Measurements from ENCODE around the gene DBET.
"Not testable (repeated sequence)": the region's sequence is repeated elsewhere in the genome, so short reads cannot be mapped to it uniquely, and the experiment has no call there.

Gene DBET

GRCh38 chr4:190106611-190107480 lies 42.5 kb downstream of the DBET start:
- H3K27ac Mint-ChIP-seq; H3K4me1 Mint-ChIP-seq (ENCODE audit: low read depth); H3K4me3 Mint-ChIP-seq; H3K27me3 Mint-ChIP-seq; H3K9me3 Mint-ChIP-seq; DNase-seq; H3K36me3 Mint-ChIP-seq (ENCODE audit: low read depth): not testable (repeated sequence)

GRCh38 chr4:190107766-190108485 lies 43.6 kb downstream of the DBET start:
- not testable (repeated sequence) for H3K4me3 Mint-ChIP-seq; H3K4me1 Mint-ChIP-seq (ENCODE audit: low read depth); H3K27me3 Mint-ChIP-seq; H3K36me3 Mint-ChIP-seq (ENCODE audit: low read depth); H3K9me3 Mint-ChIP-seq; H3K27ac Mint-ChIP-seq; DNase-seq

GRCh38 chr4:190108756-190109155 lies 44.5 kb downstream of the DBET start:
- H3K4me3 Mint-ChIP-seq: not testable (repeated sequence)

GRCh38 chr4:190109390-190110011 lies 45.2 kb downstream of the DBET start:
- H3K27me3 Mint-ChIP-seq; DNase-seq; H3K36me3 Mint-ChIP-seq (ENCODE audit: low read depth); H3K9me3 Mint-ChIP-seq; H3K4me1 Mint-ChIP-seq (ENCODE audit: low read depth); H3K27ac Mint-ChIP-seq; H3K4me3 Mint-ChIP-seq: not testable (repeated sequence)

More at GRCh38 chr4:190108756-190109155, 44.5 kb downstream of the DBET start:
- not testable (repeated sequence) for H3K27ac Mint-ChIP-seq; H3K9me3 Mint-ChIP-seq; H3K27me3 Mint-ChIP-seq; H3K36me3 Mint-ChIP-seq (ENCODE audit: low read depth); DNase-seq; H3K4me1 Mint-ChIP-seq (ENCODE audit: low read depth)

- not testable (repeated sequence) for H3K9me3 Mint-ChIP-seq; H3K27ac Mint-ChIP-seq; DNase-seq; H3K4me1 Mint-ChIP-seq (ENCODE audit: low read depth); H3K36me3 Mint-ChIP-seq (ENCODE audit: low read depth); H3K4me3 Mint-ChIP-seq; H3K27me3 Mint-ChIP-seq
Observed at GRCh38 chr4:190110033-190110432, 45.7 kb downstream of the DBET start.

GRCh38 chr4:190110570-190111295 lies 46.4 kb downstream of the DBET start:
- H3K27me3 Mint-ChIP-seq; H3K36me3 Mint-ChIP-seq (ENCODE audit: low read depth); DNase-seq; H3K9me3 Mint-ChIP-seq; H3K27ac Mint-ChIP-seq; H3K4me3 Mint-ChIP-seq; H3K4me1 Mint-ChIP-seq (ENCODE audit: low read depth): not testable (repeated sequence)

- H3K27ac Mint-ChIP-seq; H3K27me3 Mint-ChIP-seq; H3K4me3 Mint-ChIP-seq; H3K9me3 Mint-ChIP-seq; H3K4me1 Mint-ChIP-seq (ENCODE audit: low read depth); H3K36me3 Mint-ChIP-seq (ENCODE audit: low read depth); DNase-seq: not testable (repeated sequence)
Observed at GRCh38 chr4:190112879-190113278, 48.6 kb downstream of the DBET start.

- H3K27ac Mint-ChIP-seq; H3K27me3 Mint-ChIP-seq; DNase-seq; H3K9me3 Mint-ChIP-seq; H3K36me3 Mint-ChIP-seq (ENCODE audit: low read depth); H3K4me1 Mint-ChIP-seq (ENCODE audit: low read depth); H3K4me3 Mint-ChIP-seq: not testable (repeated sequence)
Observed at GRCh38 chr4:190114991-190115390, 50.7 kb downstream of the DBET start.

All from activated T-cell treated with anti-CD3 and anti-CD28 coated beads, Interleukin-2, amount 50 U/mL, for 24 hours (primary cell).